ENCODE data around the gene HTR6.
A peak's percentile ranks its signal among the peaks of the same experiment; 100 is the strongest.

The HTR6 gene

GRCh38 chr1:19708567-19709110 is 44.0 kb downstream of the HTR6 start:
- Histone ChIP-seq H3K27me3 (no peaks in the 10 kb centered on the region), H3K9me3 (no peaks in the 10 kb centered on the region), H3K4me3 (ENCODE audit: low read depth in 1 of 2, low read length in 1 of 2) (no peak overlapping the region), H3K36me3 (no peaks in the 10 kb centered on the region), H3K4me1 (ENCODE audit: control insufficient read depth in 1 of 2, insufficient read depth in 1 of 2, low read depth in 1 of 2, low read length in 1 of 2) (no peaks in the 10 kb centered on the region), H3K27ac (no peak overlapping the region)
- TF ChIP-seq CTCF (IDR thresholded peaks at IDR 0.05), result no peak

- Histone ChIP-seq H3K27ac (no peak overlapping the region), H3K27me3 (no peaks in the 10 kb centered on the region), H3K4me1 (ENCODE audit: control insufficient read depth in 1 of 2, insufficient read depth in 1 of 2, low read depth in 1 of 2, low read length in 1 of 2) (no peaks in the 10 kb centered on the region), H3K36me3 (no peaks in the 10 kb centered on the region), H3K4me3 (ENCODE audit: low read depth in 1 of 2, low read length in 1 of 2) (no peak overlapping the region), H3K9me3 (no peaks in the 10 kb centered on the region)
- no peak for TF ChIP-seq CTCF (IDR thresholded peaks at IDR 0.05)
Observed at GRCh38 chr1:19709260-19709793, 44.7 kb downstream of the HTR6 start.

GRCh38 chr1:19710825-19711611 is 46.3 kb downstream of the HTR6 start:
- H3K4me1 ChIP-seq (ENCODE audit: control insufficient read depth in 1 of 2, insufficient read depth in 1 of 2, low read depth in 1 of 2, low read length in 1 of 2), result no peaks in the 10 kb centered on the region
- no peaks in the 10 kb centered on the region for H3K9me3 ChIP-seq
- no peak overlapping the region for H3K27ac ChIP-seq
- H3K27me3 ChIP-seq, result no peaks in the 10 kb centered on the region
- H3K36me3 ChIP-seq, result no peaks in the 10 kb centered on the region
- no peak for TF ChIP-seq CTCF (IDR thresholded peaks at IDR 0.05)
- no peak overlapping the region for H3K4me3 ChIP-seq (ENCODE audit: low read depth in 1 of 2, low read length in 1 of 2)

GRCh38 chr1:19712928-19713327 is 48.3 kb downstream of the HTR6 start:
- no peaks in the 10 kb centered on the region for H3K4me1 ChIP-seq (ENCODE audit: control insufficient read depth in 1 of 2, insufficient read depth in 1 of 2, low read depth in 1 of 2, low read length in 1 of 2)
- no peaks in the 10 kb centered on the region for H3K27me3 ChIP-seq
- no peak overlapping the region for H3K4me3 ChIP-seq (ENCODE audit: low read depth in 1 of 2, low read length in 1 of 2)
- H3K9me3 ChIP-seq, result no peaks in the 10 kb centered on the region
- no peaks in the 10 kb centered on the region for H3K36me3 ChIP-seq
- no peak overlapping the region for H3K27ac ChIP-seq
- no peak for TF ChIP-seq CTCF (IDR thresholded peaks at IDR 0.05)

- no peaks in the 10 kb centered on the region for H3K27me3 ChIP-seq
Observed at GRCh38 chr1:19715334-19716203, 50.9 kb downstream of the HTR6 start.

More at GRCh38 chr1:19715334-19716203, 50.9 kb downstream of the HTR6 start:
- no peaks in the 10 kb centered on the region for H3K4me1 ChIP-seq (ENCODE audit: control insufficient read depth in 1 of 2, insufficient read depth in 1 of 2, low read depth in 1 of 2, low read length in 1 of 2)
- H3K4me3 ChIP-seq (ENCODE audit: low read depth in 1 of 2, low read length in 1 of 2), result no peak overlapping the region
- no peaks in the 10 kb centered on the region for H3K36me3 ChIP-seq
- H3K9me3 ChIP-seq, result no peaks in the 10 kb centered on the region
- no peak overlapping the region for H3K27ac ChIP-seq
- peak; percentile 52 for TF ChIP-seq CTCF (IDR thresholded peaks at IDR 0.05)
